Bronchial epithelial cell (primary cell): ENCODE data around the gene REPS1. TPM values are rescaled to one million over a fixed set of nuclear protein-coding genes. Genes with fewer than 3 reads are reported as not detected.

Experiments used
- DNase-seq: peaks from one replicate; pipeline ENCODE4 v3.0.0-alpha.2; 2010; ENCODE audit warnings: low read depth
- FAIRE-seq: peaks from 2 replicates; lab custom pipeline; 2011; peaks lifted over from hg19 to GRCh38; lab: Jason Lieb, UNC
- H3K27me3 ChIP-seq: 2 replicates; pipeline ENCODE4 v1.5.1; 2011; ENCODE audit warnings: low read length; ENCODE audit not compliant: control insufficient read depth, insufficient read depth
- H3K36me3 ChIP-seq: 2 replicates; pipeline ENCODE4 v1.5.1; 2011; ENCODE audit warnings: low read length; ENCODE audit not compliant: control insufficient read depth, insufficient read depth
- H3K4me3 ChIP-seq: 2 replicates; pipeline ENCODE4 v1.5.1; 2011; ENCODE audit warnings: mild to moderate bottlenecking, low read depth, low read length, control low read depth
- total RNA-seq: library from RNA; depleted of rRNA; stranded (reverse); fragments of >200 nt; gene quantifications from 2 replicates; pipeline ENCODE4 v1.2.1, GENCODE V29; 2014
- TF ChIP-seq, protein P1 (sequence below): IDR thresholded peaks from 2 replicates; pipeline ENCODE4 v1.5.1; 2011; ENCODE audit warnings: mild to moderate bottlenecking, moderate library complexity, low read length, control low read depth, inconsistent platforms; ENCODE audit not compliant: insufficient read depth, severe bottlenecking

REPS1 gene
- total RNA-seq, 1 donor from 2014 or later: 31.1 TPM

GRCh38 chr6:139016337-139017213, 28.5 kb upstream of the REPS1 start:
- Histone ChIP-seq H3K36me3 (no peaks in the 10 kb centered on the region), H3K4me3 (no peak overlapping the region), H3K27me3 (no peaks in the 10 kb centered on the region)
- no peak for FAIRE-seq
- TF ChIP-seq, protein P1, sequence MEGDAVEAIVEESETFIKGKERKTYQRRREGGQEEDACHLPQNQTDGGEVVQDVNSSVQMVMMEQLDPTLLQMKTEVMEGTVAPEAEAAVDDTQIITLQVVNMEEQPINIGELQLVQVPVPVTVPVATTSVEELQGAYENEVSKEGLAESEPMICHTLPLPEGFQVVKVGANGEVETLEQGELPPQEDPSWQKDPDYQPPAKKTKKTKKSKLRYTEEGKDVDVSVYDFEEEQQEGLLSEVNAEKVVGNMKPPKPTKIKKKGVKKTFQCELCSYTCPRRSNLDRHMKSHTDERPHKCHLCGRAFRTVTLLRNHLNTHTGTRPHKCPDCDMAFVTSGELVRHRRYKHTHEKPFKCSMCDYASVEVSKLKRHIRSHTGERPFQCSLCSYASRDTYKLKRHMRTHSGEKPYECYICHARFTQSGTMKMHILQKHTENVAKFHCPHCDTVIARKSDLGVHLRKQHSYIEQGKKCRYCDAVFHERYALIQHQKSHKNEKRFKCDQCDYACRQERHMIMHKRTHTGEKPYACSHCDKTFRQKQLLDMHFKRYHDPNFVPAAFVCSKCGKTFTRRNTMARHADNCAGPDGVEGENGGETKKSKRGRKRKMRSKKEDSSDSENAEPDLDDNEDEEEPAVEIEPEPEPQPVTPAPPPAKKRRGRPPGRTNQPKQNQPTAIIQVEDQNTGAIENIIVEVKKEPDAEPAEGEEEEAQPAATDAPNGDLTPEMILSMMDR: no peak
- no peak for DNase-seq

- DNase-seq (no peak), FAIRE-seq (no peak)
- H3K36me3 ChIP-seq: no peaks in the 10 kb centered on the region
- TF ChIP-seq, protein P1: no peak
- no peak overlapping the region for H3K4me3 ChIP-seq
- no peaks in the 10 kb centered on the region for H3K27me3 ChIP-seq
These were observed 26.9 kb upstream of the REPS1 start for GRCh38 chr6:139014945-139015344.

- no peak overlapping the region for H3K4me3 ChIP-seq
- H3K36me3 ChIP-seq: no peaks in the 10 kb centered on the region
- H3K27me3 ChIP-seq: no peaks in the 10 kb centered on the region
- TF ChIP-seq, protein P1: no peak
- DNase-seq (no peak), FAIRE-seq (no peak)
These were observed 25.2 kb upstream of the REPS1 start for GRCh38 chr6:139013185-139013800.

- FAIRE-seq (no peak), DNase-seq (no peak)
- H3K4me3 ChIP-seq: no peak overlapping the region
- no peaks in the 10 kb centered on the region for H3K27me3 ChIP-seq
- H3K36me3 ChIP-seq: no peaks in the 10 kb centered on the region
- TF ChIP-seq, protein P1: no peak
These were observed 23.9 kb upstream of the REPS1 start for GRCh38 chr6:139011980-139012379.

GRCh38 chr6:139010674-139011073, 22.6 kb upstream of the REPS1 start:
- H3K27me3 ChIP-seq: no peaks in the 10 kb centered on the region
- no peak for DNase-seq
- H3K36me3 ChIP-seq: no peaks in the 10 kb centered on the region
- FAIRE-seq: no peak
- no peak overlapping the region for H3K4me3 ChIP-seq
- TF ChIP-seq, protein P1: no peak
